Activated CD4-positive, CD25-positive, alpha-beta regulatory T cell treated with anti-CD3 and anti-CD28 coated beads, Interleukin-2, amount 50 U/mL, for 16 hours (primary cell): ENCODE measurements around the gene GAK.

ENCODE experiments used
- DNase-seq: peaks from one replicate; pipeline ENCODE4 v3.0.0-alpha.2; 2020; ENCODE audit warnings: low read depth, low spot score

The GAK gene

GRCh38 chr4:831483-831805 is 100.7 kb downstream of the GAK start:
- no peak for DNase-seq

GRCh38 chr4:830601-831482 is 101.3 kb downstream of the GAK start:
- no peak for DNase-seq

- no peak for DNase-seq
Measured at GRCh38 chr4:829761-830600, 102.1 kb downstream of the GAK start.

- no peak for DNase-seq
Measured at GRCh38 chr4:829291-829690, 102.8 kb downstream of the GAK start.

DNA sequence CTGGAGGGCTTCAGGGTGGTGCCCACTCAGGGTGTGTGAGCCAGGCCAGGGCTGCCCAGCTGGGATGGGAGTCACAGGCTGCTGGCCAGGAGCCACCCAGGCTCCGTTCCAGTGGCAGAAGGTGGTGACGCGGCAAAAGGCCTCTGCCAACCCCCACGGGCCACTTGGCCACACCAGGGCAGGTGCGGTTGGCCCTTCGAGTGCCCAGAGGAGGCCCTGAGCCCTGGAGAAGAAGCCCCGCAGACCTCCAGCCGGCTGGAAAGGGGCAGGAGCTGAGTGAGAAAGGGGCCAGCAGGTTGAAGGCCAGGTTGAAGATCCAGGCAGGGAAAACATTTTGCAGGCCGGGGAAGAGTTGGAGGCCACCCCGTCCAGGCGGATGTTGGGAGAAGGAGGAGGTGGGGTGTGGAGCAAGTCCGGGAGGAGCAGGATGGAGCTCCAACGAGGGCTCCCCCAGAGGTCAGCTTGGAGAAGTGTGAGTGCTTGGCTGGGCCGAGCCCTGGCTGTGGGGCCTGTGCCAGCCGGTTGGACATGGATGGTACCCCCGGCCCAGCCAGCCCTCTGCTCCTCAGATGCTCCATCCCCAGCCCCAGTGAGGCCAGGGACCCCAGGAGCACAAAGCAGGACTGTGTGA is 103.4 kb downstream of the GAK start:
- DNase-seq, result no peak

DNA sequence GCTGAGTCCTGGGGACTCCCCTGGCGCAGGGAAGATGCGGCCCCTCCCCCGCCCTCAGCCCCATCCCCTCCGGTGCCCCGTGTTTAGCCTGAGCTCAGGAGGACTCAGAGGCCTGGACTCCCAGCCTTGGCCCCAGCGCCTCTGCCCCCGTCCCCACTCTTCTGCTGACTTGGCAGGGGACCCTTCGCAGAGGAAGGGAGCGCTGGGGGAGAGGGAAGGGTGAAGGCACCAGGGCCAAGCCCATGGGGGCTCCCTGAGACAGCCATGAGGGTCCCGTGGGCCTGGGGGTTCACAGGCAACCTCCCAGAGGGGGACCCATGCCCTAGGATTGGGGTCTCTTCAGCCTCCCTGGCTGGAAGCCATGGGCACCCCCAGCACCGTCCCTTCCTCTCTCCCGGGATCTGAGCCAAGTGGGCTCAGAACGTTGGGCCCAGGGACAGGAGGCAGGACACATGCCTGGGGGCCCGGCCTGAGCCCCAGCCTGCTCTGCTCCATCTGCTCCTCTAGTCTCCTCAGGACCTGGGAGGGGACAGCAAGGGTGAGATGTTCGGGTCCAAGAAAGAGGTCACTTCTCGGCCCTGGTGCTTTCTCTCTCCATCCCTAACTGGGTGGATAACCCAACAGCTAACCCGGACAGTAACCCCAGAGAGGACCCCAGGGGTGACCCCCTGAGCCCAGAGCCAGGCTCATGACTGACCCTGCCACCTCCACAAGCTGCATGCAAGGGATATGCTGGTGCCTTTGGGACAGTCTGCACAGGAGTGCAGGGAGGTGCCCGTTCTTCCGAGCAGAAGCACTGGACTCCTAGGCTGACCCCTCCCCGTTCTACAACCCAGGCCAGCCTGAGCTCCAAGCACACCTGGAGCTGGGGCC is 104.7 kb downstream of the GAK start:
- DNase-seq, result no peak

DNA sequence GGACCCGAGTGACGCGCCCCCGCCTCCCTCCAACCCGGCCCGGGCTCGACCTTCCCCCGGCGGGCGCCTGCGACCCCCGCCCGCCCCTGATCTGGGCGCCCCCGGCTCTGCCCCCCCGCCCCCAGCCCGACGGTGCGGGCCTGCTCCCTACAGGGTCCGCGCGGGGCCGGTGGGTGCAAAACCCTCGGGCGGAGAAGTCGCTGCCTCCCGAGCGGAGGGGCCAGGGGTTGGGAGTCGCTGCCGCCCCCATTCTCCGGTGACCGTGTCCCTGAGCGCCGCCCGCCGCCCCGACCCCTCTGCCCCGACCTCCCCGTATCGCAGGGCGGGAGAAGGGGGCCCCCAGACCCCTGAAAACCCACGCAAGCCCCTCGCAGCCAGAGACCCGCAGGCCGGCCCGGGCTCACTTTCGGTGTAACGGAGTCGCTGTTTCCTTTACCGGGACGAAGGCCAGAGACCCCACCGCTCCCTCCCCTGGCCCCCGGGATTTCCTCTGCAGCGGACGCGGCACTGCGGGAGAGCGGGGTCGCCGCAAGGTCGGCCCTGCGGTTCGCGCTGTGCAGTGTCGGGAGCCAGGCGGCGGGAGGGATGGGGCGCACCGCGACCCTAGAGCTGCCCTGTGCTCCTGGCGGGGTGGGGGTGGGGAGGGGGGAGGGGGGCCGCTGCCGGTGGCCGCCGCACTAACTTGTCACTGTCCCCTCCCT is 105.5 kb downstream of the GAK start:
- DNase-seq, result no peak

DNA sequence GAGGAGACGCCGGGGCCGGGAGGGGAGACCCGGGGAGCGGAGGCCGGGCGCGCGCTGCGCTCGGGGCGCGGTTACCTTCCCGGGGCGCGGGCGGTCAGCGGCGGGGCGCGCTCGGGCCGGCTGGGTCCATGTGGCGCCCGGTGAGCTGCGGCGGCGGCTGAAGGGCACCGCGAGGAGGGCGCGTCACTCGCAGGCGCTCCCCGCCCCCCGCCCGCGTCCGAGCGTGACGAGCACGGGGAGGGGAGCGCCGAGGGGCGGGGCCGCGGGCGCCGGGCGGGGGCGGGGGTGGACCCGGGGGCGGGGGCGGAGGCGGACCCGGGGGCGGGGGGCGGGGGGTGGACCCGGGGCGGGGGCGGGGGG is 106.2 kb downstream of the GAK start, which contains the start of gene CPLX1:
Gene CPLX1, minus strand, starts transcription at position 159 of the 360 bp plus-strand sequence. CDS start 1,607 bp downstream, outside the sequence.
- no peak for DNase-seq

DNA sequence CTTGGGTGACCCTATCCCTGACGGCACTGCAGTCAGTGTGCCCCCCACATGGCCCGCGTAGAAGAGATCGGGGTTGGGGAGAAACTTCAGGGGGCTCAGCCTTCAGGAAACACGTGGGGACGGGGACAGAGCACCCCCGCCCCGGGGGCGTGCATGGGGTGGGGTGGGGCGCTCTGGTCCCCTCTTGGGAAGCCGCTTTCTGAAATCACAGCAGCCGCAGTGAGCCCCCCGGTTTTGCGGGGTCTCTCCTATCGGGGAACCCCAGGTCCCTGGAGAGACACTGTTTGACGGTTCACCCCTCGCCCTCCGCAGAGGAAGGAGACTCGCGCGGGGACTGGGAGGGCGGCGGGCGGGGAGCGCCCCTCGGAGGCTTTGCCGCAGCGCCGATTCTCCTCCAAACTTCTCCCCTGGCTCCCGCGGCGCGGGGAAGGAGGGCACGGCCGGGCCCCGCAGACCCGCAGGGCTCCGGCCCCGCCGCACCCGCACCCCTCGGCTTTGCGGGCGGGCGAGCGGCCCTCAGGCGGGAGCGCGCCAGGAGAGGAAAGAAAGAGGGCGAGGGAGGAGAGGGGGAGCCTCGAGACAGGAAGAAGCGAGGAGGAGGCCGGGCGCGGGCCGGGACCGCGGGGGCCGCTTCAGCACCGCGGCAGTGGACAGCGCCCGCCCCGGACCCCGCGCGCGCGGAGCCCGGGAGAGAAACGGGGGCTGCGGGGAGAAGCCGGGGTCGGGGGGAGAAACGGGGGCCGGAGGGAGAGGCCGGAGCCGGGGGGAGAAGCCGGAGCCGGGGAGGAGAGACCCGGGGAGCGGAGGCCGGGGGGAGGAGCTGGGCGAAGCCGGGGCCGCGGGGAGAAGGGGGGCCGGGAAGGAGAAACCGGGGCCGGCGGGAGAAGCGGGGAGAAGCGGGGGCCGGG is 106.8 kb downstream of the GAK start:
- no peak for DNase-seq

- no peak for DNase-seq
Measured at GRCh38 chr4:824461-825062, 107.6 kb downstream of the GAK start.

DNA sequence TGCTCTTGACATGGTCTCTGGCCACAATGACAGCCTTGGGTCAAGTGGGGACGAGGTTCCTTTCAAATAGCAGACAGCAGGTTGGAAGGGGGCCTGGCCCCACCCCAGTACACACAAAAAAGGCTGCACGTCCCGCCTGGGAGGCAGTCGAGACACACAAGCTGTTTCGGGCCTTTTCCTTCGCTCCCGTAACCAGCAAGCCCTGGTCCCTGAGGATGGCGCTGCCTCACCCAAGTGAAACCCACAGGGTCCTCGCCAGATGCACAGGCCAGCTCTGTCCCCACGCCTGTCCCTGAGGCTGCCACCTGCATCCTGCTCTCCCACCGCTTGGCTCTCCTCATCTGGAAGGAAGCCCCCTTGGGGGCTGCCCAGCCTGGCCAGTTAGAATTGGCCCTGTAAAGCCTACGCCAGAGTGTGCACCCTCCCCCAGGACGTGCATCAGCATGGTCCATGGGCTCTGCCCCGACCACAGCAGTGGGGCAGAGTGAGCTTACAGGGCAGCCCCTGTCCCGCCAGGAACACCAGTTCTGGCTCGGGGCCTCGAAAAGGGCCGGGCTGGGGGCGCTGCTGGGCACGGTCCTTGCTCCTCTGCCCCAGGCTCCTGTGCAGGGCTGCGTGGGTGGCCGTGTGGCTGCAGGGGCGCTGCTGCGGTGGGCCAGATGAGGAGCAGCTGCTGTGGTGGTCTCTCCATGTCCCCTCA is 108.2 kb downstream of the GAK start:
- no peak for DNase-seq

DNA sequence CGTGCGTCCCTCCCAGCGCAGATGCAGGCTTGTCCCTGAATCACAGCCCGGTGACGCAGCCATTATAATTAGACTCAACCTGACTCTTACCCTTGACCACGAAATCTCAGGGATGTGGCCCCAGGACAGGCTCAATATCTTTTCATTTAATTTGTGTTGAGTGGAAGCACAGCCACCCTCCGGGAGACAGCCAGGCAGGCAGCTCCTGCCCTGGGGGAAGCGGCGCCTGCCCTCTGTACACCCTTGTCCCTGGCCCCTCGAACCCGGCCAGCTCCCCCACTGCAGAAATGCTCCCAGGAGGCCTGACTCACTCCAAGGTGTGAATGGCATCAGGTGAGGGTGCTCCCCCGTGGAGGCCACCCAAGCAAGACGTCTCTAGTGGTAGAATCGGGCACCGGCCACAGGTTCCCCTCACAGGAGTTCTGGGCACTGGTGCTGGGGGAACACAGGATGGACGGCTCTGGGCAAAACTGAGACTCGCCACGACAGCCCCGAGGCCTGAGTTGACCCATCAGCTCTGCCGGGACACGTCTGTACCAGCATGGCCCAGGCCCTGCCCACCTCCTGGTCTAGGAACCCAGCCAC is 108.8 kb downstream of the GAK start:
- no peak for DNase-seq

- no peak for DNase-seq
Measured at GRCh38 chr4:822361-823175, 109.5 kb downstream of the GAK start.

DNA sequence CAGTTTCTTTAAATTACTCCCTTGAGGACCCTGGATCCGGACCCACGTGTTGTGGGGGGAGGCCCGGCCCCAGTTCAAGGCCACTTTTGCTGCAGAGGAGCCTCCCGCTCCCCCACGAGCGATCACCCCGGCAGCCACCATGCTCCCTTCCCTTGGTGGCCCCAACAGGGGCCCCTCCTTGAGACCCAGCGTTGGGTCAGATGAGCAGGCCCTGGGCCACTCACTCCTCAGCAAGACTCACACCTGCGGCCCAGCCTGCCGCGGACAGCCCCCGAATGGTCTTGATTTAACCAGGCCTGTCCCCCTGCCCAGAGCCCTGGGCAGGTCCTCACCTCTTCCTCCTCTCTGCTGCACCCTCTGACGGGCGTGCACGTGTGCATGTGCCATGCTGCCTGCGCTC is 110.5 kb downstream of the GAK start:
- DNase-seq, result no peak

DNA sequence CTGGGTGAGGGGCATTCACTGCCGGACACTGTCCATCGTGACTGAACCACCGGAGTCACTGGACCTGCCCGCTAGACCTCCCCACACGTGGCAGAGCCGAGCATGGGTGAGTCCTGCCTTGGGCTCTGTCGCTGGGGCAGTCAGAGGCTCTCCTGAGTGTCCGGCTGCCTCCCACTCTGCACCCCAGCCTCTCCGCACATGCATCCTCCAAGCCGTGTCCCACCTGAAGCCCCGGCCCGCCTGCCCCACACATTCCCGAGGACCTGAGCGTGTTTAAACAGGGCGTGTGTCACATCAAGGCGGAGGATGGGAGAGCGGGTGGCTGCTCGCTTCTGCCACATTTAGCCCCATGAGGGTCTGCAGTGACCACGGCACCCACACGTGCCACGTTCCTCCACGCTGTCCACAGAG is 110.9 kb downstream of the GAK start:
- DNase-seq, result no peak

DNA sequence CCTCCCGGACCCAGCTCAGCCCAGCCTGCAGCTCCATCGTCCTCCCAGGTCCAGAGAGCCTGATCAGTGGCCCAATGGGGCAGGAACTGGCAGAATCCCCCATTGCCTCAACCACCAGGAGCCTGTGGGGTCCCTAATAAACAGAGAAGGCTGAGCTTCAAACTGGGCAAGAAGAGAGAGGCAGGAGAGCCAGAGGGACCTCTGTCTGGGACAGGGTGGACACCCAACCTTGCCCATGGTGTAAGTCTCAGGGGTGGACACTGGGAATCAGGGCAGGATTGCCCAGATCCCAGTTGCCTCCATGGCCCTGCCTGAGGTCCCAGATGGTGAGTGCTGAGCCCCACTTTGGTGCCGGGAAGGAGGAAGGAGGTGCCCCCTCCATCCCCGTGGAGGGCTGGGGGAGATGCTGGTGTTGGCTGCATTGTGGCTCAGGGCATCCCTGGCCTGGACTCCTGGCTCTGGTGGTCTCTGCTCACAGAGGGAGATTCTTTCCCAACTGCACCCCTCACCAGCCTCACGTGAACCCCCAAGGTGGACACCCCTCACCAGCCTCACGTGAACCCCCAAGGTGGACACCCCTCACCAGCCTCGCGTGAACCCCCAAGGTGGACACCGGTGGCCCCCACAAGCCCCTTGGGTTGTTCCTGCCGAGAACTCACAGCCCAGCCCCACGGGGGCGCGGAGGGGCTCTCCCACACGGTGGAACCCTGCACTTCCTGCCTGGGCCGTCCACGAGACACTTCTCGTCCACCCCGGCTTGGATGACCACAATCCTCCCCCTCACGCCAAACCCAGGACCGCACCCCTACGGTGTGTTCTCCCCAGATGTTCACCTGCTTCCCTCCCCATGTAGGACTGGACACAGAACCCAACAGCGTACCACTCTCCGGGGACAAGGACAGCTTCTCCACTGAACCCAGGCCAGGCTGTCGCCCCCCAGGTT is 111.6 kb downstream of the GAK start:
- DNase-seq, result no peak
